Measurements from ENCODE around the gene CHRNB2.

- TF ChIP-seq CTCF (IDR thresholded peaks at IDR 0.05 in 8 of 11, conservative IDR thresholded peaks at IDR 0.05 in 3 of 11) (no peak), POLR2A (IDR thresholded peaks at IDR 0.05) (no peak)
These were observed 43.7 kb downstream of the CHRNB2 start for GRCh38 chr1:154611150-154611862.

All from spleen (tissue), 7 donors.